Measurements from ENCODE around the gene ECSCR.
"Not testable (repeated sequence)": the region's sequence is repeated elsewhere in the genome, so short reads cannot be mapped to it uniquely, and the experiment has no call there.

Gene ECSCR

GRCh38 chr5:139445325-139446170 is 17.0 kb downstream of the ECSCR start:
- no peak for DNase-seq (ENCODE audit: low read depth)

- DNase-seq (ENCODE audit: low read depth): no peak
These were observed 18.6 kb downstream of the ECSCR start for GRCh38 chr5:139443831-139444453.

GRCh38 chr5:139440416-139440815 is 22.1 kb downstream of the ECSCR start:
- not testable (repeated sequence) for DNase-seq (ENCODE audit: low read depth)

- peak; percentile 90 for DNase-seq (ENCODE audit: low read depth)
These were observed 23.3 kb downstream of the ECSCR start, which contains the start of gene DNAJC18 for GRCh38 chr5:139439013-139439903. TSS of gene DNAJC18 (minus strand) at chr5:139439525. CDS start at chr5:139439445, 80 bp downstream.

GRCh38 chr5:139438707-139439012 is 23.9 kb downstream of the ECSCR start:
- DNase-seq (ENCODE audit: low read depth): no peak

GRCh38 chr5:139435676-139436075 is 26.9 kb downstream of the ECSCR start:
- no peak for DNase-seq (ENCODE audit: low read depth)

GRCh38 chr5:139431706-139432105 is 30.8 kb downstream of the ECSCR start:
- DNase-seq (ENCODE audit: low read depth): no peak

GRCh38 chr5:139430015-139430414 is 32.5 kb downstream of the ECSCR start:
- no peak for DNase-seq (ENCODE audit: low read depth)

- DNase-seq (ENCODE audit: low read depth): no peak
These were observed 36.2 kb downstream of the ECSCR start for GRCh38 chr5:139426203-139426885.

- DNase-seq (ENCODE audit: low read depth): no peak
These were observed 37.0 kb downstream of the ECSCR start for GRCh38 chr5:139425497-139425896.

GRCh38 chr5:139422307-139422893 is 40.1 kb downstream of the ECSCR start:
- DNase-seq (ENCODE audit: low read depth): no peak

GRCh38 chr5:139419226-139420192 is 43.0 kb downstream of the ECSCR start:
- no peak for DNase-seq (ENCODE audit: low read depth)

GRCh38 chr5:139418793-139419192 is 43.8 kb downstream of the ECSCR start:
- DNase-seq (ENCODE audit: low read depth): no peak

- no peak for DNase-seq (ENCODE audit: low read depth)
These were observed 45.3 kb downstream of the ECSCR start for GRCh38 chr5:139417214-139417613.

- DNase-seq (ENCODE audit: low read depth): no peak
These were observed 45.9 kb downstream of the ECSCR start for GRCh38 chr5:139416651-139417050.

- no peak for DNase-seq (ENCODE audit: low read depth)
These were observed 46.7 kb downstream of the ECSCR start for GRCh38 chr5:139415869-139416268.

GRCh38 chr5:139415221-139415861 is 47.2 kb downstream of the ECSCR start:
- DNase-seq (ENCODE audit: low read depth): no peak

- DNase-seq (ENCODE audit: low read depth): no peak
These were observed 47.9 kb downstream of the ECSCR start for GRCh38 chr5:139414581-139415130.

GRCh38 chr5:139413963-139414362 is 48.6 kb downstream of the ECSCR start:
- no peak for DNase-seq (ENCODE audit: low read depth)

- DNase-seq (ENCODE audit: low read depth): no peak
These were observed 49.4 kb downstream of the ECSCR start for GRCh38 chr5:139413153-139413552.

All from activated T-cell treated with anti-CD3 and anti-CD28 coated beads for 48 hours (primary cell).